Measurements from ENCODE around the gene TSEN2.

GRCh38 chr3:12484983-12485327 is 675 bp downstream of the TSEN2 start:
- TF ChIP-seq POLR2A (IDR thresholded peaks at IDR 0.05) (no peak), CTCF (IDR thresholded peaks at IDR 0.05) (no peak), POLR2AphosphoS5 (IDR thresholded peaks at IDR 0.05) (no peak), EP300 (IDR thresholded peaks at IDR 0.05) (no peak)

Measured in suprapubic skin (tissue), 4 donors.